H1 (cell line): ENCODE measurements around the gene PIK3C2G. TPM values are rescaled to one million over a fixed set of nuclear protein-coding genes. Genes with fewer than 3 reads are reported as not detected.

Experiments
- CTCF ChIA-PET: fragments of 300-600 bp; sonication (Branson Sonifier 250); formaldehyde crosslinking; loops from one replicate; lab custom pipeline; 2021; ENCODE audit not compliant: partially characterized antibody; lab: Charles Lee
- POLR2A ChIA-PET: fragments of 300-600 bp; sonication (Branson Sonifier 250); formaldehyde crosslinking; loops from one replicate; lab custom pipeline; 2021; ENCODE audit warnings: inconsistent platforms; ENCODE audit not compliant: partially characterized antibody; lab: Charles Lee
- DNase-seq, 2 experiments: peaks; one replicate each; pipeline versions ENCODE4 v3.0.0 to v3.0.0-alpha.2; 2010 to 2022; ENCODE audit warnings: low spot score in 2 of 2, low read depth in 1 of 2, mixed read lengths in 1 of 2
- FAIRE-seq: peaks from 2 replicates; lab custom pipeline; 2011; peaks lifted over from hg19 to GRCh38; lab: Jason Lieb, UNC
- H2AFZ ChIP-seq: 2 replicates; pipeline ENCODE4 v1.8.1; 2012; ENCODE audit warnings: low read length, inconsistent platforms
- H2AK5ac ChIP-seq: 2 replicates; pipeline ENCODE4 v1.6.1; 2013; ENCODE audit warnings: low read depth, low read length
- H2BK120ac ChIP-seq: replicated peaks from 2 replicates; pipeline ENCODE3; 2013; ENCODE audit warnings: low read depth, low read length, inconsistent platforms
- H2BK12ac ChIP-seq: 2 replicates; pipeline ENCODE4 v1.6.1; 2013; ENCODE audit warnings: low read depth, low read length
- H2BK15ac ChIP-seq: 2 replicates; pipeline ENCODE4 v1.6.1; 2013; ENCODE audit warnings: low read length
- H2BK20ac ChIP-seq: 2 replicates; pipeline ENCODE4 v1.6.1; 2013; ENCODE audit warnings: low read length
- H2BK5ac ChIP-seq: 2 replicates; pipeline ENCODE4 v1.6.1; 2013; ENCODE audit warnings: low read depth, low read length
- H3K14ac ChIP-seq: 2 replicates; pipeline ENCODE4 v1.6.1; 2013; ENCODE audit warnings: inconsistent platforms; ENCODE audit not compliant: insufficient read length
- H3K18ac ChIP-seq: 2 replicates; pipeline ENCODE4 v1.6.1; 2013; ENCODE audit warnings: low read length; ENCODE audit errors: extremely low read depth
- H3K23ac ChIP-seq: 2 replicates; pipeline ENCODE4 v1.6.1; 2013; ENCODE audit warnings: inconsistent platforms; ENCODE audit not compliant: insufficient read length
- H3K23me2 ChIP-seq: 2 replicates; pipeline ENCODE4 v1.6.1; 2013; ENCODE audit warnings: low read depth, low read length
- H3K27ac ChIP-seq: 2 replicates; pipeline ENCODE4 v1.6.1; 2011; ENCODE audit warnings: low read depth, low read length, inconsistent platforms
- H3K27me3 ChIP-seq, 4 experiments: replicated peaks in 1 of 4; 1 replicate in 1 of 4; 2 replicates in 3 of 4; pipeline versions ENCODE4 v1.6.1 to v1.8.1; 2011 to 2013; ENCODE audit warnings: low read length in 3 of 4, mild to moderate bottlenecking in 3 of 4, inconsistent platforms in 2 of 4, mixed read lengths in 2 of 4, moderate library complexity in 1 of 4; ENCODE audit not compliant: control insufficient read depth in 3 of 4, insufficient read depth in 3 of 4; ENCODE audit errors: extremely low read depth in 1 of 4
- H3K36me3 ChIP-seq, 4 experiments: 2 replicates each; pipeline versions ENCODE4 v1.6.1 to v1.8.1; 2011 to 2013; ENCODE audit warnings: mild to moderate bottlenecking in 4 of 4, low read length in 3 of 4, moderate library complexity in 2 of 4, control low read depth in 1 of 4, inconsistent platforms in 1 of 4; ENCODE audit not compliant: insufficient read depth in 4 of 4, control insufficient read depth in 2 of 4
- H3K4ac ChIP-seq: replicated peaks from 2 replicates; pipeline ENCODE3; 2013; ENCODE audit warnings: low read length, low read depth, mixed read lengths, inconsistent platforms; ENCODE audit not compliant: insufficient read length
- H3K4me1 ChIP-seq, 4 experiments: replicated peaks in 1 of 4; 1 replicate in 1 of 4; 2 replicates in 3 of 4; pipeline versions ENCODE4 v1.6.1 to v1.8.1; 2011 to 2013; ENCODE audit warnings: low read length in 3 of 4, inconsistent platforms in 2 of 4, mixed read lengths in 1 of 4; ENCODE audit not compliant: insufficient read depth in 4 of 4, control insufficient read depth in 3 of 4
- H3K4me2 ChIP-seq, 2 experiments: 2 replicates each; pipeline versions ENCODE4 v1.6.1 to v1.8.1; 2011 to 2013; ENCODE audit warnings: low read depth in 2 of 2, low read length in 2 of 2, control low read depth in 1 of 2, inconsistent platforms in 1 of 2, mild to moderate bottlenecking in 1 of 2; ENCODE audit not compliant: insufficient read depth in 1 of 2
- H3K4me3 ChIP-seq, 4 experiments: fragments of 200-600, 300-600 bp in 1 of 4; sonication (generic), shearing (Covaris generic), sonication (Bioruptor Twin) in 1 of 4; 2 replicates each; pipeline versions ENCODE4 v1.5.1 to v1.8.1; 2011 to 2016; ENCODE audit warnings: low read length in 4 of 4, low read depth in 3 of 4, control low read depth in 2 of 4, inconsistent platforms in 2 of 4, mild to moderate bottlenecking in 2 of 4, mixed read lengths in 1 of 4, moderate library complexity in 1 of 4; ENCODE audit not compliant: insufficient read depth in 2 of 4; ENCODE audit errors: extremely low read depth in 1 of 4
- H3K56ac ChIP-seq: replicated peaks from 2 replicates; pipeline ENCODE3; 2013; ENCODE audit warnings: low read depth, mild to moderate bottlenecking, mixed read lengths, low read length, inconsistent platforms; ENCODE audit not compliant: insufficient read length
- H3K79me1 ChIP-seq: 2 replicates; pipeline ENCODE4 v1.6.1; 2013; ENCODE audit warnings: low read depth, low read length, control low read depth
- H3K79me2 ChIP-seq, 2 experiments: 2 replicates each; pipeline versions ENCODE4 v1.6.1 to v1.8.1; 2012 to 2013; ENCODE audit warnings: low read length in 2 of 2, mild to moderate bottlenecking in 2 of 2, inconsistent platforms in 1 of 2; ENCODE audit not compliant: insufficient read depth in 2 of 2, control insufficient read depth in 1 of 2
- H3K9ac ChIP-seq, 4 experiments: replicated peaks in 1 of 4; 1 replicate in 1 of 4; 2 replicates in 3 of 4; pipeline versions ENCODE4 v1.6.1 to v1.8.1; 2011 to 2013; ENCODE audit warnings: low read depth in 3 of 4, low read length in 3 of 4, control low read depth in 2 of 4, mild to moderate bottlenecking in 2 of 4, moderate library complexity in 2 of 4, inconsistent platforms in 1 of 4; ENCODE audit errors: extremely low read depth in 1 of 4
- H3K9me3 ChIP-seq, 2 experiments: 2 replicates each; pipeline versions ENCODE4 v1.6.1 to v1.8.1; 2012 to 2013; ENCODE audit warnings: mild to moderate bottlenecking in 2 of 2, moderate library complexity in 2 of 2, control low read depth in 1 of 2, inconsistent platforms in 1 of 2, low read depth in 1 of 2, low read length in 1 of 2, mixed read lengths in 1 of 2; ENCODE audit not compliant: insufficient read depth in 2 of 2
- H4K20me1 ChIP-seq, 2 experiments: replicated peaks in 1 of 2; 2 replicates each; pipeline versions ENCODE3 to v1.8.1; 2011 to 2013; ENCODE audit warnings: inconsistent platforms in 2 of 2, low read length in 2 of 2, mild to moderate bottlenecking in 1 of 2; ENCODE audit not compliant: insufficient read depth in 2 of 2, control insufficient read depth in 1 of 2
- H4K5ac ChIP-seq: 2 replicates; pipeline ENCODE4 v1.6.1; 2013; ENCODE audit warnings: low read length, low read depth, mixed read lengths, inconsistent platforms; ENCODE audit not compliant: insufficient read length
- H4K8ac ChIP-seq: 2 replicates; pipeline ENCODE4 v1.8.0; 2013; ENCODE audit warnings: mild to moderate bottlenecking, moderate library complexity, low read length, inconsistent platforms; ENCODE audit not compliant: insufficient read depth; ENCODE audit errors: extremely low read depth
- H4K91ac ChIP-seq: replicated peaks from 2 replicates; pipeline ENCODE3; 2013; ENCODE audit warnings: low read length, mixed read lengths, inconsistent platforms; ENCODE audit not compliant: insufficient read length
- ASH2L ChIP-seq: fragments of 200-600, 300-600 bp; sonication (generic); IDR thresholded peaks from one replicate; pipeline ENCODE4 v1.7.1; 2017; ENCODE audit warnings: low read length
- JUN ChIP-seq: IDR thresholded peaks from 2 replicates; pipeline ENCODE4 v1.6.1; 2011; ENCODE audit warnings: low read depth, mild to moderate bottlenecking, improper control_type of control experiment, low read length
- polyA plus RNA-seq, 7 experiments: library from polyadenylated mRNA; depleted of rRNA in 3 of 7; stranded (reverse) in 5 of 7; unstranded in 2 of 7; fragments of >200 nt in 5 of 7; fragments of 200-250 nt in 2 of 7; gene quantifications; 1 replicate in 5 of 7; 2 replicates in 1 of 7; 4 replicates in 1 of 7; pipeline versions ENCODE4 v1.2.1 to v1.2.3, GENCODE V29; 2011 to 2013; ENCODE audit warnings: missing spikeins in 2 of 7, mixed read lengths in 2 of 7
- total RNA-seq: library from RNA; stranded (reverse); fragmentation: NEBNext Ultra II Directional; extraction: Animal tissue kit (Norgen Biotek cat#: 25700); gene quantifications from 2 replicates; pipeline ENCODE4 v1.2.1, GENCODE V29; 2021

PIK3C2G gene
- total and polyA plus RNA-seq, 2 of the 8 experiments (the other 6 are each of a cell fraction or from before 2014, with no cell fraction given) = not detected

DNA sequence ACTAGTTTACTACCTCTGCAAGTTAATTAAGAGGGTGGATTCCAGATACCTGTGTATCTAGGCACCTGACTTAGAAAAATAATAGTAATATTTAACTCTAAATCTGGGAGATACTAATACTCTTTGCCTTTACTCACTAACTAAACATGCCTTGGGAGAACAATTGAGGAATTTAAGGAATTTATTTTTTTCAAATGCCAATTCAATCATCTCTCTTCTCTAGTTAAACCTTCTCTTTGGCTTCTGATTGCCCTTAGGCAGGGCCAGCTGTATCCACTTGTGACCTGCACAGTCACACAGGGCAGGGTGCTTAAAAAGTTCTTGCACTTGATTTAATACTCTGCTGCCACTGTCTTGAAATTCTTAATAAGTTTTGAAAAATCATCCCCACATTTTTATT, 334.1 kb downstream of the PIK3C2G start:
- peak in 1 of 2 experiments; percentile 5 for DNase-seq
- TF ChIP-seq ASH2L (no peak), JUN (no peak)

More for the DNA sequence above, 334.1 kb downstream of the PIK3C2G start:
- Histone ChIP-seq H2AFZ (no peak overlapping the region), H2BK12ac (no peak overlapping the region), H3K79me2 (no peaks in the 10 kb centered on the region), H2BK20ac (no peak overlapping the region), H3K27ac (no peak overlapping the region), H4K91ac (no peak overlapping the region), H2BK15ac (no peak overlapping the region), H3K4ac (no peak overlapping the region), H4K8ac (no peak overlapping the region), H4K20me1 (no peaks in the 10 kb centered on the region), H3K14ac (no peak overlapping the region), H3K18ac (no peak overlapping the region), H3K23ac (no peak overlapping the region), H3K9ac (no peak overlapping the region), H2AK5ac (no peak overlapping the region), H3K4me1 (no peaks in the 10 kb centered on the region; a peak in 1 of 7 replicates), H2BK5ac (no peak overlapping the region), H2BK120ac (no peak overlapping the region), H3K23me2 (no peaks in the 10 kb centered on the region), H3K9me3 (no peaks in the 10 kb centered on the region), H4K5ac (no peak overlapping the region), H3K36me3 (no peaks in the 10 kb centered on the region), H3K79me1 (no peaks in the 10 kb centered on the region), H3K4me3 (no peak overlapping the region), H3K4me2 (no peak overlapping the region), H3K56ac (no peak overlapping the region), H3K27me3 (no peaks in the 10 kb centered on the region)
- FAIRE-seq = no peak
- POLR2A ChIA-PET = no interaction called here
- CTCF ChIA-PET = no interaction called here
